Measurements from ENCODE around the gene PARL.

PARL gene

DNA sequence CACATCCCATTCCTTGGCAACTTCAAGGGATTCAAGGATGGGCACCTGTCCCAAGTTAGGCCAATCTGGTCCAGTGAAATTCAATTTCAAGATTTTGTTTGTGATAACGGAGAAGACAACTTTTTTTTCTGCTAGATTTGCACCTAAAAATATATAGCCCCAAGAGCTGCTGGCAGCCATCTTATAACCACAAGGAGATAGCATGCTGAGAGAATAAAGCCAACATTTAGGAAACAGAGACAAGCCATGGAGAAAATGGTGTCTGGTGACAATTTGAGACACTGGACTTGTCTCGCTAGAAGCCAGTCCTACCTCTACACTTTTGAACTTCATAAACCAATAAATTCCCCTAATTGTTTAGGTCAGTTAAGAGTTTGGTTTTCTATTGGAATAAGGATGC is 5.4 kb downstream of the PARL start:
- TF ChIP-seq SIN3A (IDR thresholded peaks at IDR 0.05; ENCODE audit: borderline replicate concordance, insufficient read depth, low read length) (no peak), POLR2AphosphoS5 (IDR thresholded peaks at IDR 0.05; ENCODE audit: low read depth, low read length) (no peak), TAF1 (IDR thresholded peaks at IDR 0.05; ENCODE audit: borderline replicate concordance, insufficient read depth, low read length) (no peak), FOXP2 (optimal IDR thresholded peaks at IDR 0.05; ENCODE audit: borderline replicate concordance, extremely low read depth, extremely low read length, insufficient read depth) (no peak)
- TF ChIP-seq, protein P1, sequence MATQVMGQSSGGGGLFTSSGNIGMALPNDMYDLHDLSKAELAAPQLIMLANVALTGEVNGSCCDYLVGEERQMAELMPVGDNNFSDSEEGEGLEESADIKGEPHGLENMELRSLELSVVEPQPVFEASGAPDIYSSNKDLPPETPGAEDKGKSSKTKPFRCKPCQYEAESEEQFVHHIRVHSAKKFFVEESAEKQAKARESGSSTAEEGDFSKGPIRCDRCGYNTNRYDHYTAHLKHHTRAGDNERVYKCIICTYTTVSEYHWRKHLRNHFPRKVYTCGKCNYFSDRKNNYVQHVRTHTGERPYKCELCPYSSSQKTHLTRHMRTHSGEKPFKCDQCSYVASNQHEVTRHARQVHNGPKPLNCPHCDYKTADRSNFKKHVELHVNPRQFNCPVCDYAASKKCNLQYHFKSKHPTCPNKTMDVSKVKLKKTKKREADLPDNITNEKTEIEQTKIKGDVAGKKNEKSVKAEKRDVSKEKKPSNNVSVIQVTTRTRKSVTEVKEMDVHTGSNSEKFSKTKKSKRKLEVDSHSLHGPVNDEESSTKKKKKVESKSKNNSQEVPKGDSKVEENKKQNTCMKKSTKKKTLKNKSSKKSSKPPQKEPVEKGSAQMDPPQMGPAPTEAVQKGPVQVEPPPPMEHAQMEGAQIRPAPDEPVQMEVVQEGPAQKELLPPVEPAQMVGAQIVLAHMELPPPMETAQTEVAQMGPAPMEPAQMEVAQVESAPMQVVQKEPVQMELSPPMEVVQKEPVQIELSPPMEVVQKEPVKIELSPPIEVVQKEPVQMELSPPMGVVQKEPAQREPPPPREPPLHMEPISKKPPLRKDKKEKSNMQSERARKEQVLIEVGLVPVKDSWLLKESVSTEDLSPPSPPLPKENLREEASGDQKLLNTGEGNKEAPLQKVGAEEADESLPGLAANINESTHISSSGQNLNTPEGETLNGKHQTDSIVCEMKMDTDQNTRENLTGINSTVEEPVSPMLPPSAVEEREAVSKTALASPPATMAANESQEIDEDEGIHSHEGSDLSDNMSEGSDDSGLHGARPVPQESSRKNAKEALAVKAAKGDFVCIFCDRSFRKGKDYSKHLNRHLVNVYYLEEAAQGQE (IDR thresholded peaks at IDR 0.05; ENCODE audit: insufficient read depth in 1 of 2, low read depth in 2 of 2, low read length in 2 of 2) = no peak

- no peak for TF ChIP-seq FOXP2 (optimal IDR thresholded peaks at IDR 0.05; ENCODE audit: borderline replicate concordance, extremely low read depth, extremely low read length, insufficient read depth)
- TF ChIP-seq SIN3A (IDR thresholded peaks at IDR 0.05; ENCODE audit: borderline replicate concordance, insufficient read depth, low read length) = no peak
- TF ChIP-seq, protein P1 (IDR thresholded peaks at IDR 0.05; ENCODE audit: insufficient read depth in 1 of 2, low read depth in 2 of 2, low read length in 2 of 2) = no peak
- no peak for TF ChIP-seq TAF1 (IDR thresholded peaks at IDR 0.05; ENCODE audit: borderline replicate concordance, insufficient read depth, low read length)
- TF ChIP-seq POLR2AphosphoS5 (IDR thresholded peaks at IDR 0.05; ENCODE audit: low read depth, low read length) = no peak
Observed at GRCh38 chr3:183878071-183878470, 6.6 kb downstream of the PARL start.

DNA sequence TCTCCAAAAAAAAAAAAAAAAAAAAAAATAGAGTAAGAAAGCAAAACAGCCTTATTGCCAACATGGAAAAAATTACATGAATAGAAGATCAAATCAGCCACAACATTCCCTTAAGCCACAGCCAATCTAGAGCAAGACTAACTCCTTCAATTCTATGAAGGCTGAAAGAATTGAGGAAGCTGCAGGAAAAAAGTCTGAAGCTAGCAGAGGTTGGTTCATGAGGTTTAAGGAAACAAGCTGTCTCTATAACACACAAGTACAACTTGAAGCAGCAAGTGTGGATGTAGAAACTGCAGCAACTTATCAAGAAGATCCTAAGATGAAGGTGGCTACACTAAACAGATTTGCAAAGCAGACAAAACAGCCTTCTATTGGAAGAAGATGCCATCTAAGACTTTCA is 9.3 kb downstream of the PARL start:
- no peak for TF ChIP-seq TAF1 (IDR thresholded peaks at IDR 0.05; ENCODE audit: borderline replicate concordance, insufficient read depth, low read length)
- TF ChIP-seq SIN3A (IDR thresholded peaks at IDR 0.05; ENCODE audit: borderline replicate concordance, insufficient read depth, low read length) = no peak
- TF ChIP-seq, protein P1 (IDR thresholded peaks at IDR 0.05; ENCODE audit: insufficient read depth in 1 of 2, low read depth in 2 of 2, low read length in 2 of 2) = no peak
- no peak for TF ChIP-seq POLR2AphosphoS5 (IDR thresholded peaks at IDR 0.05; ENCODE audit: low read depth, low read length)
- TF ChIP-seq FOXP2 (optimal IDR thresholded peaks at IDR 0.05; ENCODE audit: borderline replicate concordance, extremely low read depth, extremely low read length, insufficient read depth) = no peak

DNA sequence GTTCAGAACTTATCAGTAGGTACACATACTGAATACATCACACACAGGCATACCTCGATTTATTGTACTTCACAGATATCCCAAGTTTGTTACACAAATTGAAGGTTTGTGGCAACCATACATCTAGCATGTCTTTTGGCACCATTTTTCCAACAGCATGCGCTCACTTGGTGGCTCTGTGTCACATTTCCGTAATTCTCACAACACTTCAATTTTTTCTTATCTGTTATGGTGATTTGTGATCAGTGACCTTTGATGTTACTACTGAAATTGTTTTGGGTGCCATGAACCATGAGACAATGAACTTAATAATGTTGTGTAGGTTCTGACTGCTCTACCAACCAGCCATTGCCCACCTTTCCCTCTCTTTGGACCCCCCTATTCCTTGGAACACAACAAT is 10.8 kb downstream of the PARL start:
- TF ChIP-seq, protein P1 (IDR thresholded peaks at IDR 0.05; ENCODE audit: insufficient read depth in 1 of 2, low read depth in 2 of 2, low read length in 2 of 2) = no peak
- TF ChIP-seq TAF1 (IDR thresholded peaks at IDR 0.05; ENCODE audit: borderline replicate concordance, insufficient read depth, low read length) (no peak), SIN3A (IDR thresholded peaks at IDR 0.05; ENCODE audit: borderline replicate concordance, insufficient read depth, low read length) (no peak), FOXP2 (optimal IDR thresholded peaks at IDR 0.05; ENCODE audit: borderline replicate concordance, extremely low read depth, extremely low read length, insufficient read depth) (no peak), POLR2AphosphoS5 (IDR thresholded peaks at IDR 0.05; ENCODE audit: low read depth, low read length) (no peak)

DNA sequence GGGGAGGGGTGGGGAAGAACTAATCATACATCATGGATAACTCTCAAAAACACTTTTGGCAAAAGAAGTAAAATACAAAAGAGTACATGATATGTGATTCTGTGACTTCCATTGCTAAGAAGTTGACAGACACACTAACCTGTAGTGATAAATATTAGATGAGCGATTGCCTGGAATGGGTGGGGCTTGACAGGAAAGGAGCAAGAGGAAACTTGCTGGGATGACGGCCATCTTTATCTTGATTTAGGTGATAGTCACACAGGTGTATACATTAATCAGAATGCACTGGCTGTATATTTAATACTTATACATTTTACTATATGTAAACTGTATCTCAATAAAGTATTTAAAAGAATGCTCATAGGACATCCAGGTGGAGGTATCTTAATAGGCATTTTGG is 13.1 kb downstream of the PARL start:
- TF ChIP-seq TAF1 (IDR thresholded peaks at IDR 0.05; ENCODE audit: borderline replicate concordance, insufficient read depth, low read length) (no peak), SIN3A (IDR thresholded peaks at IDR 0.05; ENCODE audit: borderline replicate concordance, insufficient read depth, low read length) (no peak), POLR2AphosphoS5 (IDR thresholded peaks at IDR 0.05; ENCODE audit: low read depth, low read length) (no peak), FOXP2 (optimal IDR thresholded peaks at IDR 0.05; ENCODE audit: borderline replicate concordance, extremely low read depth, extremely low read length, insufficient read depth) (no peak)
- TF ChIP-seq, protein P1 (IDR thresholded peaks at IDR 0.05; ENCODE audit: insufficient read depth in 1 of 2, low read depth in 2 of 2, low read length in 2 of 2) = no peak
